Keratinocyte (primary cell): ENCODE results near the gene PTEN. TPM values are rescaled to one million over a fixed set of nuclear protein-coding genes. Genes with fewer than 3 reads are reported as not detected.
A peak's percentile ranks its signal among the peaks of the same experiment; 100 is the strongest.

Experiments
- DNase-seq: peaks from one replicate; pipeline ENCODE4 v3.0.0-alpha.2; 2011; ENCODE audit warnings: low read depth, missing footprints, low spot score
- FAIRE-seq: peaks from 2 replicates; lab custom pipeline; 2011; peaks lifted over from hg19 to GRCh38; lab: Jason Lieb, UNC
- H2AFZ ChIP-seq: 2 replicates; pipeline ENCODE4 v1.6.0; 2012; ENCODE audit warnings: low read length, control low read depth, inconsistent platforms; ENCODE audit not compliant: control insufficient read depth
- H3K27ac ChIP-seq: 2 replicates; pipeline ENCODE4 v1.5.1; 2011; ENCODE audit warnings: low read length; ENCODE audit not compliant: control insufficient read depth, insufficient read depth
- H3K27me3 ChIP-seq: 3 replicates; pipeline ENCODE4 v1.6.0; 2011; ENCODE audit warnings: low read length; ENCODE audit not compliant: control insufficient read depth, insufficient read depth; ENCODE audit errors: extremely low read depth
- H3K36me3 ChIP-seq, 2 experiments: 2 replicates in 1 of 2; 3 replicates in 1 of 2; pipeline ENCODE4 v1.5.1; 2011; ENCODE audit warnings: low read length in 2 of 2, mild to moderate bottlenecking in 1 of 2; ENCODE audit not compliant: control insufficient read depth in 2 of 2, insufficient read depth in 2 of 2; ENCODE audit errors: extremely low read depth in 1 of 2
- H3K4me1 ChIP-seq: 3 replicates; pipeline ENCODE4 v1.5.1; 2011; ENCODE audit warnings: low read length; ENCODE audit not compliant: control insufficient read depth, insufficient read depth; ENCODE audit errors: extremely low read depth
- H3K4me2 ChIP-seq: 3 replicates; pipeline ENCODE4 v1.6.0; 2011; ENCODE audit warnings: low read depth, low read length; ENCODE audit not compliant: control insufficient read depth, insufficient read depth; ENCODE audit errors: extremely low read depth
- H3K4me3 ChIP-seq, 3 experiments: fragments of 200-600 bp in 1 of 3; sonication (generic) in 1 of 3; 2 replicates in 2 of 3; 3 replicates in 1 of 3; pipeline ENCODE4 v1.5.1; 2011 to 2016; ENCODE audit warnings: low read length in 3 of 3, mild to moderate bottlenecking in 3 of 3, control low read depth in 2 of 3, inconsistent platforms in 1 of 3, low read depth in 1 of 3, mixed read lengths in 1 of 3, mixed run types in 1 of 3, moderate library complexity in 1 of 3; ENCODE audit not compliant: control insufficient read depth in 2 of 3, insufficient read depth in 2 of 3; ENCODE audit errors: extremely low read depth in 1 of 3
- H3K79me2 ChIP-seq: 2 replicates; pipeline ENCODE4 v1.6.0; 2012; ENCODE audit warnings: low read length; ENCODE audit not compliant: control insufficient read depth, insufficient read depth
- H3K9ac ChIP-seq: 3 replicates; pipeline ENCODE4 v1.6.0; 2011; ENCODE audit warnings: low read length; ENCODE audit not compliant: control insufficient read depth, insufficient read depth; ENCODE audit errors: extremely low read depth
- H3K9me1 ChIP-seq: 3 replicates; pipeline ENCODE4 v1.6.0; 2011; ENCODE audit warnings: low read length; ENCODE audit not compliant: control insufficient read depth, insufficient read depth; ENCODE audit errors: extremely low read depth
- H3K9me3 ChIP-seq: 2 replicates; pipeline ENCODE4 v1.5.1; 2012; ENCODE audit warnings: low read depth, low read length; ENCODE audit not compliant: control insufficient read depth
- H4K20me1 ChIP-seq: 3 replicates; pipeline ENCODE4 v1.6.0; 2011; ENCODE audit warnings: low read length; ENCODE audit not compliant: control insufficient read depth, insufficient read depth; ENCODE audit errors: extremely low read depth
- EZH2 ChIP-seq: IDR thresholded peaks from one replicate; pipeline ENCODE4 v1.6.1; 2012; ENCODE audit warnings: inconsistent platforms, mild to moderate bottlenecking, low read length, moderate library complexity
- dilution Hi-C: fragments of 300-500 bp; cut with MboI; formaldehyde crosslinking; loops from one replicate; pipeline ENCODE4 v1.7.0; 2020; ENCODE audit warnings: low sequenced_read_pairs; ENCODE audit not compliant: extremely low pct_ligation_motif_present
- polyA plus RNA-seq, 5 experiments: library from polyadenylated mRNA; depleted of rRNA in 3 of 5; stranded (reverse) in 3 of 5; stranded (forward) in 1 of 5; unstranded in 1 of 5; fragments of >200 nt; gene quantifications; 1 replicate in 1 of 5; 2 replicates in 3 of 5; 3 replicates in 1 of 5; pipeline versions ENCODE4 v1.2.1 to v1.2.3, GENCODE V29; 2011 to 2012; ENCODE audit warnings: missing spikeins in 2 of 5, low read depth in 1 of 5, low replicate concordance in 1 of 5
- TF ChIP-seq, protein P1 (sequence below), 3 experiments: IDR thresholded peaks in 1 of 3; conservative IDR thresholded peaks in 1 of 3; optimal IDR thresholded peaks in 1 of 3; 2 replicates in 2 of 3; 3 replicates in 1 of 3; pipeline versions ENCODE3 to v1.5.1; 2011; ENCODE audit warnings: low read length in 3 of 3, mild to moderate bottlenecking in 3 of 3, moderate library complexity in 2 of 3, control low read depth in 1 of 3, inconsistent platforms in 1 of 3; ENCODE audit not compliant: insufficient read depth in 2 of 3; ENCODE audit errors: extremely low read depth in 1 of 3

PTEN gene
- polyA plus RNA-seq, 1 donor (not counting 4 experiments of a cell fraction or from before 2014, with no cell fraction given): 39.4 TPM

- no peaks in the 10 kb centered on the region for H3K9me1 ChIP-seq
- no peak overlapping the region for H3K9ac ChIP-seq
- DNase-seq (no peak), FAIRE-seq (no peak)
- no peaks in the 10 kb centered on the region for H3K36me3 ChIP-seq
- H4K20me1 ChIP-seq: peaks cover 7% of the 10 kb centered on the region
- no peaks in the 10 kb centered on the region for H3K9me3 ChIP-seq
- no peak for TF ChIP-seq EZH2
- TF ChIP-seq, protein P1, sequence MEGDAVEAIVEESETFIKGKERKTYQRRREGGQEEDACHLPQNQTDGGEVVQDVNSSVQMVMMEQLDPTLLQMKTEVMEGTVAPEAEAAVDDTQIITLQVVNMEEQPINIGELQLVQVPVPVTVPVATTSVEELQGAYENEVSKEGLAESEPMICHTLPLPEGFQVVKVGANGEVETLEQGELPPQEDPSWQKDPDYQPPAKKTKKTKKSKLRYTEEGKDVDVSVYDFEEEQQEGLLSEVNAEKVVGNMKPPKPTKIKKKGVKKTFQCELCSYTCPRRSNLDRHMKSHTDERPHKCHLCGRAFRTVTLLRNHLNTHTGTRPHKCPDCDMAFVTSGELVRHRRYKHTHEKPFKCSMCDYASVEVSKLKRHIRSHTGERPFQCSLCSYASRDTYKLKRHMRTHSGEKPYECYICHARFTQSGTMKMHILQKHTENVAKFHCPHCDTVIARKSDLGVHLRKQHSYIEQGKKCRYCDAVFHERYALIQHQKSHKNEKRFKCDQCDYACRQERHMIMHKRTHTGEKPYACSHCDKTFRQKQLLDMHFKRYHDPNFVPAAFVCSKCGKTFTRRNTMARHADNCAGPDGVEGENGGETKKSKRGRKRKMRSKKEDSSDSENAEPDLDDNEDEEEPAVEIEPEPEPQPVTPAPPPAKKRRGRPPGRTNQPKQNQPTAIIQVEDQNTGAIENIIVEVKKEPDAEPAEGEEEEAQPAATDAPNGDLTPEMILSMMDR (optimal IDR thresholded peaks at IDR 0.05 in 1 of 3, IDR thresholded peaks at IDR 0.05 in 1 of 3, conservative IDR thresholded peaks at IDR 0.05 in 1 of 3; ENCODE audit: extremely low read depth in 1 of 3, insufficient read depth in 2 of 3, low read length in 3 of 3): no peak
- dilution Hi-C loops: no loop called here
- H2AFZ ChIP-seq: no peak overlapping the region
- H3K4me3 ChIP-seq: no peak overlapping the region
- no peak overlapping the region for H3K27ac ChIP-seq
- no peaks in the 10 kb centered on the region for H3K27me3 ChIP-seq
- peaks cover 16% of the 10 kb centered on the region for H3K4me1 ChIP-seq
- peaks cover 77% of the 10 kb centered on the region for H3K79me2 ChIP-seq
- no peak overlapping the region for H3K4me2 ChIP-seq
Observed at GRCh38 chr10:87913156-87913921, 49.9 kb downstream of the PTEN start.

GRCh38 chr10:87915406-87915805 is 52.0 kb downstream of the PTEN start:
- Histone ChIP-seq H2AFZ (no peak overlapping the region), H3K36me3 (no peaks in the 10 kb centered on the region), H3K4me2 (no peak overlapping the region), H3K4me1 (peaks cover 16% of the 10 kb centered on the region), H3K4me3 (no peak overlapping the region), H3K27ac (no peak overlapping the region), H3K27me3 (no peaks in the 10 kb centered on the region), H4K20me1 (peaks cover 5% of the 10 kb centered on the region), H3K9me1 (no peaks in the 10 kb centered on the region), H3K79me2 (peaks cover 73% of the 10 kb centered on the region), H3K9ac (no peak overlapping the region), H3K9me3 (no peaks in the 10 kb centered on the region)
- FAIRE-seq (peak; percentile 56), DNase-seq (no peak)
- dilution Hi-C loops: no loop called here
- TF ChIP-seq EZH2: no peak
- TF ChIP-seq, protein P1 (optimal IDR thresholded peaks at IDR 0.05 in 1 of 3, IDR thresholded peaks at IDR 0.05 in 1 of 3, conservative IDR thresholded peaks at IDR 0.05 in 1 of 3; ENCODE audit: extremely low read depth in 1 of 3, insufficient read depth in 2 of 3, low read length in 3 of 3): no peak
